NCI-H748 (cell line): Measurements from ENCODE around the gene FHOD3.

Experiments used
- DNase-seq: peaks from one replicate; lab custom pipeline; 2025; ENCODE audit not compliant: unreplicated experiment; lab: John Stamatoyannopoulos, UW

The FHOD3 gene

GRCh38 chr18:36379435-36379984 is 82.0 kb downstream of the FHOD3 start:
- DNase-seq: no peak

GRCh38 chr18:36380173-36380827 is 82.8 kb downstream of the FHOD3 start:
- DNase-seq: no peak

DNA sequence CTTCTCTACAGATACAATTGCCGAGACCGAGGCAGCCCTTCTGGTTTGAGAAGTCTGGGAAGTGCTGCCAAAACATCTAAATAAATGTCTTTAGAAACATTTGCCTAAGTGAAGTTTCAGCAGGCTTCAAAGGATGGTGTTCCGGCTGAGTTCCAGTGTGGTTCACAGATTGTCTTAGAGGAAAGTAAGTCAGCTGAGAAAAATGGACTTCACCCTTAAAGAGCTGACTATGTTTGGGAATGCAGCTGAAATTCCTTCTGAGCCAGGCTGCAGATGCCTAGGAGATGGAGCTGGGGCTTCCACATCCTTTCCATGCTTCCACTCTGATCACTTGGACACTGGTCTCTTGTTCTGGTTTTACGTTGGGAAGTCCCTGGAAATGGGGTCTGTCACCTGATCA is 83.6 kb downstream of the FHOD3 start:
- no peak for DNase-seq

DNA sequence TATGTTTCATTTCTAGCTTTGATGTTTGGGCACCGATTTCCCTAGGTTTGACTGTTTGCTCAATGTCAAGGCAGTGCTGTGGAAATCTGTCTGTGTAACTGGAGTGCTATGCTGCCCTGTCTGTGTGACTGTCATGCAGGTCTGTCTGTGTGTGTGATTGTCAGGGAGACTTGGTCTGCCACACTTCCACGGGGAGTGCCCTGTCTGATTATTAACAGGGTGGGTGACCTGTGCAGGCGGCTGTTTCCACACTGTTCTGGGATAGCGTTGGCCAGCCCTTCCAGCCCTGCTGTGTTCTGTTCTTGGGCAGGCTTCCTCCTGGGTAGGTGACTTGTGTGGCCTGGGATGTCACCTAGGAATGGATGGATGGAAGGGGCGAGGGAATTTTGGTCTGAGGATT is 85.3 kb downstream of the FHOD3 start:
- DNase-seq: no peak

DNA sequence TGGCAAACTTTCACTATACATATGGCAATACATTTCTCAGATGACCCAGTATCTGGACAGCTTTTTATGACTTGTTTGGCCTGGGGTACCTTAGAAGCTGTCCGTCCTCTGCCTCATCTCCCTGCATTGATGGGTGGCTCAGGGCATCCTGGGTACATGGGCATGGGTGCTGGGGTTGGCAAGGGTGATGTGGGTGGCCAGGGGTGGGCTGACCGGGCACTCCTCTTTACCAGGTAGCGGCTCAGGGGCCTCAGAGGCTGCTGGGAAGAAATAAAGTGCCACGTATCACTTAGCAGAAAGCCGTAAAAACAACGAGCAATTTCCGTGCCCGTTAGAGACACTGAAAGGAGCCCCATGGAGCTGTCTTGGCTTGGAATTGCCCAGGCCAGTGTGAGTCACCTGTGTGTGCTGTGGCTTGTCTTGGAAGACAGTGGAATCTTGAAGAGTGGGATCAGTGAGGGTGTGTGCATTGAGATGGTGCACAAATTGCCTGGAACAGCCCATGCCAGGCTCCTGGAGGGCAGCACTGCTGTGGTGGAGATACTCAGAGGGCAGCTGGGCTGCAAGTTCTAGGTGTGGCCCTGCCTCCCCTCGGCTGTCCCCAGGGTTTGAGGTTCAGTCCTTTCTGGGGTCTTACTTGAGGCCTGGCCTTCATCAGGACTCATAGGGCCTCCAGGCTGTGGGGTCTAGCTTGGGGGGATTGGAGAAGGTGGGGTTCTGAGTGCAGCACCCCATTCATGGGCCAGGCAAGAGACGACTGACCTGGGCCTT is 88.8 kb downstream of the FHOD3 start:
- DNase-seq: no peak

GRCh38 chr18:36387310-36387709 is 89.8 kb downstream of the FHOD3 start:
- DNase-seq: no peak

GRCh38 chr18:36388310-36388709 is 90.8 kb downstream of the FHOD3 start:
- no peak for DNase-seq

- DNase-seq: no peak
These were observed 91.5 kb downstream of the FHOD3 start for GRCh38 chr18:36389027-36389426.

GRCh38 chr18:36389811-36390581 is 92.5 kb downstream of the FHOD3 start:
- DNase-seq: no peak

GRCh38 chr18:36391426-36392145 is 94.1 kb downstream of the FHOD3 start:
- DNase-seq: no peak

GRCh38 chr18:36392164-36392978 is 94.9 kb downstream of the FHOD3 start:
- DNase-seq: no peak

DNA sequence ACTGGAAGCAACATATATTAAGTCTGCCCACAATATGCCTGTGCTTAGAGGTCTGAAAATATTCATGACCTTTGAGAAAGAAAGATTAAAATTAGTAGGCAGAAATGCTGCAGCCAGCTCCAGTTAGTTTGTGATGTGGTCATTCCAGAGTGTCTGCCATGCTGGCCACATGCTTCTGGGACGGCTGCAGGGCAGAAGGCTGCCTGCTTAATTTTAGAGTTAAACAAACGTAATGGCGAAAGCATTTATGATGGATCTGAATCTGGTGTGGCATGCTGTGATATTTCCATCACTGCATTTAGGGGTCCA is 95.4 kb downstream of the FHOD3 start:
- DNase-seq: no peak

DNA sequence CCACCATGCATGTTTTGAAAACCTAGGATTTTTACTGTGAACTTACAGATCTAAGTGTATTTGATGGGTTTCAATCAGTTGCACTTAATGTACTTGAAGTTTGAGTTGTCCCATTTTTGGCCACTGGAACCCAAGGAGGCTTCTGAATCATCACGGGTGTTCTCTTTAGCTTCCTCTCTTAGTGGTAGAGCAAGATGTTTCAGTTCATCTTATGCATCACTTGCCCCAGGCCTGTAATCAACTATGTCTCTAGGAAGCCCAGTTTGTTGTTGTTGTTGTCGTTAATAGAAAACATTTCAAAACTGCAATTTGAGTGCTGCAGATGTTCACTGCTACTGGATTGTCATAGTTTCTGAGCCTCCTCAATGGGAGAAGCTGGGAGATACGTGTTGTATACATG is 97.0 kb downstream of the FHOD3 start:
- DNase-seq: no peak

DNA sequence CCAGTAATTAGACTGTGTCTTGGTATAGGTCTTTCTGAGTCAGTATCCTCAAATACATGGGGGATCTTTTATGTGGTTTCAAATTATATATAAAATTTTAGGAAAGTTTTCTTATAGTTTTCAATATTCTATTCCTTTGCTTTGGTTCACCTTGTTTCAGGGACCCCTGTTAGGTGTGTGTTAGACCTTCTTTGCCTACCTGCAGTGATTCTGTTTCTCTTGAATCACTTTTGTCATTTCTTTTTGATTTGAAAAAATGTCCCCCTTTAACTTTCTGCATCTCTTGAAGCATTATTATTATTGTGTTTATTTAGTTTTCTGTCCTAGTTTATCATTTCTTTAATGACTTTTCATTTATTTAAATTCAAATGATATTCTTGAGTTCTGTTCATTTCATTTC is 98.7 kb downstream of the FHOD3 start:
- no peak for DNase-seq

GRCh38 chr18:36397033-36397432 is 99.5 kb downstream of the FHOD3 start:
- no peak for DNase-seq

DNA sequence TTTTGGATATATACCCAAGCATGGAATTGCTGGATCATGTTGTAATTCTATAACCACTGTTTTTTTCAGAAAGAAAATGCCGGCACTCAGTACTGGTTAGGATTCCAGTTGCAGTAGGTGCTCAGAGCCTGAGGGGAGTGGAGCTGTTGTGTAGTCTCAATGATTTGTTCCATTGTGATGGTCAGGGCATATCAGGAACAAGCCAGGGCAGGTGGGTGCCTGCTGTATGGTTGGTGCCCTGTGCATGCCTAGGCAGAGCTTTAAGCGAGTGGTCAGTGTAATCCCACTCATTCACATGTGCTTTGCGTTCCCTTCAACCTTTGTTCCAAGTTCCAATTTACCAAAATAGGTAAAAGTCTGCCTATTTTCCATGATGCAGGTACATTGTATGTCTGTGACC is 100.9 kb downstream of the FHOD3 start:
- no peak for DNase-seq

DNA sequence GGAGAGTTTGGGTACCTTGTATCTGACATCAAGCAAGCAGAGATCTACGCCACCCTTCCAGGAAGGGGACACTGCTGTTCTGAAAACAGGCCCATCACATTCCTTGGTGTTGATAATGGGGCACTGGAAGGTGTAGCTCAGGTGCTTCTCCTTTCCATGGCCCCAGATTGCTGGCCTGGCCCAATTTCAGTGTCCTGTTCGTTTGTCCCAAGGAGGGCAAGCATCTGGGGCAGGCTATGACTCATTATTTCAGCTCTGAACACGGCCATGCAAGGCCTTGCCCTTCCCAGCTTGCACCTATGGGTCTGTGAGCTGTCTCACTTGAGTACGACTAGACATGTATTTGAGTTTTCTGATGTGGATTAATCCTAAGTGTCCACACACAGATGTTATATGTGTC is 101.5 kb downstream of the FHOD3 start:
- DNase-seq: no peak

- DNase-seq: no peak
These were observed 103.9 kb downstream of the FHOD3 start for GRCh38 chr18:36401462-36401861.

DNA sequence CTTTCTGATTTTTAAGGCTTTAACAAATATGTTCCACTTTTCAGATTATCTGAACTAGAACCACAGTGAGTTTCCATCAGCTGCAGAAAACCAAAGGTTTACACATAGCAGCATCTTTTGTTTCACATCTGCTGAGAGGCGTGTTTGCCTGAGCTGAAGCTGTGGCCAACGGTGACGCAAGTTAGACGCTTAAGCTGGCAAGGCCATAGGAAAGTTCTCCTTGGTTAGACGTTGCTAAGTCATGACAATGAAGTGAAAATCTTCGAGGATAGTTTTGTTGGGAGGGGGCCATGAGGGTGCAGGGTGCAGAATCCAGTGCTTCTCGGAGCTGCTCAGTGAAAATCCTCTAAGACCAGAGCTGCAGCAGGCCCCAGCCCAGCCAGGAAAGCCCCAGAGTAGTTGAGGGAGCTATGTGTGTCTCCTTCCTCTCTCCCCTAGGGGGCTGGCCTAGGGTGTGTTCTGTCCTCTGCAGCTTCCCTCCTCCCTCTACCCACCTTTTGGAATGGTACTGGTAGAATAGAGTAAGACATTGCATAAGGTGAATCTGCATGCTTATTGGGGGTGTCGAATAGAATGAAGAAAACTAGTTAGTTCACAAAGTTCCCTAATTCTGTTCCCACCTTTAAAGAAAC is 105.4 kb downstream of the FHOD3 start:
- no peak for DNase-seq
